Transverse colon (tissue), 4 donors: ENCODE results near the gene FAM180A. TPM values are rescaled to one million over a fixed set of nuclear protein-coding genes. Genes with fewer than 3 reads are reported as not detected.
"Not testable (repeated sequence)": the region's sequence is repeated elsewhere in the genome, so short reads cannot be mapped to it uniquely, and the experiment has no call there.

ENCODE experiments used
- DNase-seq: peaks from one replicate; pipeline ENCODE4 v3.0.0-alpha.2; 2019
- H3K27ac ChIP-seq, 4 donors: fragments of 200-600 bp; sonication (generic); 2 replicates each; pipeline ENCODE4 v1.5.1; 2016 to 2018; ENCODE audit warnings: inconsistent platforms in 4 of 4
- H3K27me3 ChIP-seq: fragments of 200-600 bp; sonication (generic); 2 replicates; pipeline ENCODE4 v1.5.1; 2017; ENCODE audit warnings: inconsistent platforms
- H3K36me3 ChIP-seq, 4 donors: fragments of 200-600 bp; sonication (generic); 2 replicates each; pipeline ENCODE4 v1.5.1; 2017 to 2019; ENCODE audit warnings: inconsistent platforms in 4 of 4
- H3K4me1 ChIP-seq, 4 donors: fragments of 200-600 bp; sonication (generic); 2 replicates each; pipeline ENCODE4 v1.5.1; 2017 to 2020; ENCODE audit warnings: inconsistent platforms in 4 of 4
- H3K4me3 ChIP-seq, 4 donors: fragments of 200-600 bp; sonication (generic); 1 replicate in 1 of 4; 2 replicates in 3 of 4; pipeline versions ENCODE4 v1.5.1 to v1.6.1; 2017 to 2019; ENCODE audit warnings: inconsistent platforms in 4 of 4
- H3K9me3 ChIP-seq, 2 donors: fragments of 200-600 bp; sonication (generic); 2 replicates each; pipeline ENCODE4 v1.5.1; 2017 to 2019; ENCODE audit warnings: inconsistent platforms in 2 of 2
- EP300 ChIP-seq: sonication (generic); formaldehyde crosslinking; IDR thresholded peaks from one replicate; pipeline ENCODE4 v1.6.1; 2017; ENCODE audit warnings: antibody characterized with exemption, low read depth
- POLR2A ChIP-seq: fragments of 450-650 bp; IDR thresholded peaks from one replicate; pipeline ENCODE4 v1.6.1; 2016; ENCODE audit warnings: antibody characterized with exemption, mild to moderate bottlenecking, moderate library complexity
- POLR2AphosphoS5 ChIP-seq, 3 donors: sonication (generic); formaldehyde crosslinking; IDR thresholded peaks; one replicate each; pipeline ENCODE4 v1.6.1; 2016; ENCODE audit warnings: antibody characterized with exemption in 3 of 3
- WGBS, 2 donors: methylation state at CpG; one replicate each; pipeline ENCODE4 v1.1.5; 2018; ENCODE audit warnings: low coverage in 1 of 2; 5-methylcytosine and 5-hydroxymethylcytosine counted together
- in situ Hi-C, 4 donors: fragments of 200-750 bp; cut with MboI; loops; one replicate each; pipeline versions ENCODE4 v1.15.0 to v1.15.1; 2017; ENCODE audit warnings: low sequenced_read_pairs in 3 of 4, low pct_ligation_motif_present in 1 of 4, low pct_unique_long_range_greater_than_20kb in 1 of 4
- intact Hi-C: fragments of 100-400 bp; cut with DNase I; formaldehyde crosslinking; loops from one replicate; pipeline ENCODE4 v1.15.1; 2023; ENCODE audit warnings: low total_unique reads
- total RNA-seq, 4 donors: library from RNA; depleted of rRNA; stranded (reverse); fragments of >200 nt; gene quantifications; one replicate each; pipeline ENCODE4 v1.1.0, GENCODE V29; 2016
- TF ChIP-seq, protein P1 (sequence below), 5 experiments: fragments of 200-600 bp in 3 of 5; fragments of 450-650 bp in 2 of 5; sonication (generic) in 3 of 5; IDR thresholded peaks; 1 replicate in 2 of 5; 2 replicates in 3 of 5; pipeline ENCODE4 v1.5.1; 2016 to 2017; ENCODE audit warnings: antibody characterized with exemption in 5 of 5, inconsistent platforms in 3 of 5, mild to moderate bottlenecking in 2 of 5, moderate library complexity in 1 of 5

The FAM180A gene
- total RNA-seq, 4 donors from 2014 or later, result 1.2 to 3.8 TPM; not detected in 2

DNA sequence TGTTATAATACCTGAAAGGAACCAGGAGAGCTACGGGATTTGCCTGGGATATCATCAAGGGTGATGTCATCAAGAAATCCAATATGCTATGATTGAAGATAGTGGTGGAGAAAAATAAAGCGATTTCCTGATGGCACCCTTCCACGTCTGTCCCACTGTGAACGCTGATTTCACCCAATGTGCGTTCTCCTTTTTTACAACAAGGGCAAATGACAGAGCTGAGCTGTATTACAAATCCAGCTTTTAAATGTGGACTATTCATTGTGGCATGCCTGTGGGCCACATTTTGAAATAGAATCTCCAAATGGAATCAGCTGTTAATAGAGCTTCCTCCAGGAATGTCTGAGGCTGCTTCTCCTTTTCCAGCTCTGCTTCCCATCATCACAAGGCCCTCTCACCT is 43.9 kb downstream of the FAM180A start:
- TF ChIP-seq EP300 (no peak), POLR2A (no peak), POLR2AphosphoS5 (IDR thresholded peaks at IDR 0.05) (no peak)
- TF ChIP-seq, protein P1, sequence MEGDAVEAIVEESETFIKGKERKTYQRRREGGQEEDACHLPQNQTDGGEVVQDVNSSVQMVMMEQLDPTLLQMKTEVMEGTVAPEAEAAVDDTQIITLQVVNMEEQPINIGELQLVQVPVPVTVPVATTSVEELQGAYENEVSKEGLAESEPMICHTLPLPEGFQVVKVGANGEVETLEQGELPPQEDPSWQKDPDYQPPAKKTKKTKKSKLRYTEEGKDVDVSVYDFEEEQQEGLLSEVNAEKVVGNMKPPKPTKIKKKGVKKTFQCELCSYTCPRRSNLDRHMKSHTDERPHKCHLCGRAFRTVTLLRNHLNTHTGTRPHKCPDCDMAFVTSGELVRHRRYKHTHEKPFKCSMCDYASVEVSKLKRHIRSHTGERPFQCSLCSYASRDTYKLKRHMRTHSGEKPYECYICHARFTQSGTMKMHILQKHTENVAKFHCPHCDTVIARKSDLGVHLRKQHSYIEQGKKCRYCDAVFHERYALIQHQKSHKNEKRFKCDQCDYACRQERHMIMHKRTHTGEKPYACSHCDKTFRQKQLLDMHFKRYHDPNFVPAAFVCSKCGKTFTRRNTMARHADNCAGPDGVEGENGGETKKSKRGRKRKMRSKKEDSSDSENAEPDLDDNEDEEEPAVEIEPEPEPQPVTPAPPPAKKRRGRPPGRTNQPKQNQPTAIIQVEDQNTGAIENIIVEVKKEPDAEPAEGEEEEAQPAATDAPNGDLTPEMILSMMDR (IDR thresholded peaks at IDR 0.05), result no peak
- in situ Hi-C loops, result no loop called here
- H3K27ac ChIP-seq, result no peak overlapping the region
- DNase-seq, result no peak
- H3K4me3 ChIP-seq, result no peak overlapping the region
- intact Hi-C loops, result no loop called here
- H3K4me1 ChIP-seq, result no peaks in the 10 kb centered on the region
- no peaks in the 10 kb centered on the region for H3K27me3 ChIP-seq
- H3K9me3 ChIP-seq, result no peaks in the 10 kb centered on the region
- no peaks in the 10 kb centered on the region for H3K36me3 ChIP-seq
- 72 to 76% methylated on average over 5 of the region's 5 CpGs for WGBS, 2 donors

DNA sequence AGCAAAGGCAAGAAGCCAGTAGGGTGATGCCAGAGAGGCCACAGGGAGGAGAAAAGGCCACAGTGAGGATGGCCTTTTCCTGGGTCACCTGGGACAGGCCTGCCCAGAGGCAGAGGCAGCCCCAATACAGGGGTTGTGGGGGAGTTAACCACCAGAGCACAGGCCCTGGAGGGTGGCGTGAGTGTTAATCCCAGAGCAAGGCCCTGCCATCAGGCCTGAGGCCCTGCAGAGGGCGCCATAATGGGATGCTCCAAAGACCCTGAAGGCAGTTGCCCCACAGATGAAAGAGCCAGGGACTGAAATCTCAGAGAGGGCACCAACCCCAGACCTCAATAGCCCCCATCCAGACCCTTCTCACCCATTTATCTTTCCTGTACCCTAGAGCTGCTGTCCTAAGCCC is 44.5 kb downstream of the FAM180A start:
- Histone ChIP-seq H3K4me3 (no peak overlapping the region), H3K27ac (no peak overlapping the region), H3K9me3 (no peaks in the 10 kb centered on the region), H3K4me1 (no peaks in the 10 kb centered on the region), H3K36me3 (no peaks in the 10 kb centered on the region), H3K27me3 (no peaks in the 10 kb centered on the region)
- no peak for DNase-seq
- TF ChIP-seq, protein P1 (IDR thresholded peaks at IDR 0.05), result no peak
- no peak for TF ChIP-seq POLR2A
- TF ChIP-seq POLR2AphosphoS5 (IDR thresholded peaks at IDR 0.05), result no peak
- no peak for TF ChIP-seq EP300
- WGBS, 2 donors, result 68% methylated on average over 2 of the region's 2 CpGs; no CpG with 5 or more reads in 1 of the 2 donors
- in situ Hi-C loops (no loop called here), intact Hi-C loops (no loop called here)

DNA sequence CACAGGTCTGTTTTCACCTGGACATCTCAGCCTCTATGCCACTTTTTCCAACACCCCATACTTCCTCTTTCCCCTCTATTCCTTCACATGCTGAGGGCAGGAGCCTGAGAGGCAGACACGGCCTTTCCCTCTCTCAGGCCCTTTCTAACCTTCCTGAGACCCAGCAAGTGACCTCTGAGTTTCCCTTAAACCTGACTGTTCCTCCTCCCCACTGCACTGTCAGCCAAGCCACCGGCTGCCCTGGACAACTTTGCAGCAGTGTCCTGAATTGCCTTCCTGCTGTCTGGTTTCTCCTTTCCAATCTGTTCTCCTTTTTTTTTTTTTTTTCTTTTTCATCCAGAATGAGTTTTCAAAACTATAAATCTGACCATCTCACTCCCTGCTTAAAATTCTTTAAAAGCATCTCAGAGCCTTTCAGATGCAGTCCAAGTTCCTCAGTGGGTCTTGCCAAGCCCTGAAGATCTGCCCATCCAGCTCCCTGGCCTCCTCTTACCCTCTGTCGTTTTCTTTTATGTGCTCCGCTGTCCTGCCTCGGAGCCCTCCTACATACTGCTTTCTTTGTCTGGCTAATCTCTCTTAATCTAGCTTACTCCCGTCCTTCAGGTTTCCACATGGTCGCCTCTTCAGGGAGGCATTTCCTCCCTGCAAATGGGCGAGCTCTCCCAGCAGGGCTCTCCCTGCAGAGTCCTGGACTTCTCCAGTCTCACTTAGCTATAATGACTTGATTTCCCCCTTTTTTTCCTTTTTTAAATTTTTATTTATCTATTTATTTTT is 51.1 kb downstream of the FAM180A start:
- DNase-seq, result no peak
- intact Hi-C loops, result no loop called here
- Histone ChIP-seq H3K27ac (no peak overlapping the region), H3K27me3 (no peaks in the 10 kb centered on the region), H3K36me3 (no peaks in the 10 kb centered on the region), H3K4me1 (no peaks in the 10 kb centered on the region), H3K4me3 (no peak overlapping the region), H3K9me3 (no peaks in the 10 kb centered on the region)
- in situ Hi-C loops, result no loop called here
- 68 to 77% methylated on average over 6 to 8 of the region's 8 CpGs for WGBS, 2 donors
- no peak for TF ChIP-seq POLR2A
- TF ChIP-seq EP300, result no peak
- TF ChIP-seq, protein P1 (IDR thresholded peaks at IDR 0.05), result no peak
- no peak for TF ChIP-seq POLR2AphosphoS5 (IDR thresholded peaks at IDR 0.05)

DNA sequence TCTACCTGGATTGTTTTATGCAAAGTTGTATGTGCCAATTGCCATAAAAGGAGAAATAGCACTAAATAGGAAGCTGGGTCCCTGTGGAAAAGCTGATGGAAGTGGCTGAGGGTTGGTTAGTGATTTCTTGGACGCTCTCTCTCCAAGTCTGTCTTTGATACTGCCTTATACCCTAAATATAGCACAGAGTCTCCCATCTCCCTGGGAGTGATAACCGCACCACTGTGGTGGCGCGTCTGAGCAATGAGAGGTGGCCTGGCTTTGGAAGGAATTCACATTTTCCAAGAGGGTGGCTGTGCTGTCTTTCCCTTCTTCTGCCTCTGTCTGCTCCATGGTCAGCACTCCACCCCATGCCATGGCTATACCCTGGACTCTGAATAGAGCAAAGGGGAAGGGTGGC is 55.1 kb downstream of the FAM180A start:
- TF ChIP-seq, protein P1 (IDR thresholded peaks at IDR 0.05), result no peak
- no peak for TF ChIP-seq POLR2A
- TF ChIP-seq EP300, result no peak
- TF ChIP-seq POLR2AphosphoS5 (IDR thresholded peaks at IDR 0.05), result no peak
- no peak for DNase-seq
- WGBS, 2 donors, result 75 to 98% methylated on average over 1 to 4 of the region's 4 CpGs
- Histone ChIP-seq H3K27me3 (no peaks in the 10 kb centered on the region), H3K36me3 (no peaks in the 10 kb centered on the region), H3K27ac (no peak overlapping the region), H3K4me3 (no peak overlapping the region), H3K4me1 (no peaks in the 10 kb centered on the region), H3K9me3 (no peaks in the 10 kb centered on the region)
- intact Hi-C loops (no loop called here), in situ Hi-C loops (no loop called here)

DNA sequence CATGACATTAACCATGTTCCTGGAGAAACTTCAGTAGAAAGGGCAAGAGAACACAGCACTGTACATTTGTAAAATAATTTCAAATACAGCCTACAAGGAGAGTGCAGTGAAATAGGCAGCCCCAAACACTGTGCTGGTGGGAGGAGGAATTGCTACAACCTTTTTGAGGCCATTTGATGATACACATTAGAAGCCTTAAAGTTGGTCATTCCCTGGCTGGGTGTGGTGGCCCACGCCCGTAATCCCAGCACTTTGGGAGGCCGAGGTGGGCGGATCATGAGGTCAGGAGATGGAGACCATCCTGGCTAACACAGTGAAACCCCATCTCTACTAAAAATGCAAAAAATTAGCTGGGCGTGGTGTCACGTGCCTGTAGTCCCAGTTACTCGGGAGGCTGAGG is 56.0 kb downstream of the FAM180A start:
- intact Hi-C loops, H3K36me3 ChIP-seq, H3K9me3 ChIP-seq, H3K4me1 ChIP-seq, H3K4me3 ChIP-seq, H3K27ac ChIP-seq, DNase-seq, in situ Hi-C loops, H3K27me3 ChIP-seq: not testable (repeated sequence)
- WGBS, 2 donors, result 89% methylated on average over 7 of the region's 7 CpGs; no CpG with 5 or more reads in 1 of the 2 donors
